GM19193 (cell line): ENCODE results near the gene FDX2.

Source experiments
- POLR2A ChIP-seq: IDR thresholded peaks from 4 replicates; pipeline ENCODE4 v1.6.1; 2011; ENCODE audit not compliant: insufficient read depth, insufficient read length; ENCODE audit errors: extremely low read depth

The FDX2 gene

GRCh38 chr19:10294368-10294697 is 21.5 kb downstream of the FDX2 start:
- no peak for TF ChIP-seq POLR2A

- no peak for TF ChIP-seq POLR2A
Observed at GRCh38 chr19:10293637-10294367, 22.0 kb downstream of the FDX2 start.

GRCh38 chr19:10292789-10293636 is 22.8 kb downstream of the FDX2 start:
- TF ChIP-seq POLR2A = no peak

- TF ChIP-seq POLR2A = no peak
Observed at GRCh38 chr19:10292206-10292788, 23.5 kb downstream of the FDX2 start.

- TF ChIP-seq POLR2A = no peak
Observed at GRCh38 chr19:10291554-10292205, 24.1 kb downstream of the FDX2 start.

GRCh38 chr19:10290876-10291553 is 24.8 kb downstream of the FDX2 start:
- TF ChIP-seq POLR2A = no peak

- no peak for TF ChIP-seq POLR2A
Observed at GRCh38 chr19:10290357-10290875, 25.4 kb downstream of the FDX2 start.

GRCh38 chr19:10289836-10290356 is 25.9 kb downstream of the FDX2 start, which contains the start of gene ICAM5:
Gene ICAM5 (plus strand): TSS chr19:10289952. CDS start chr19:10290044, 92 bp downstream.
- no peak for TF ChIP-seq POLR2A

GRCh38 chr19:10289167-10289835 is 26.5 kb downstream of the FDX2 start:
- peak; percentile 27 for TF ChIP-seq POLR2A

GRCh38 chr19:10288662-10289166 is 27.1 kb downstream of the FDX2 start:
- TF ChIP-seq POLR2A = no peak

- no peak for TF ChIP-seq POLR2A
Observed at GRCh38 chr19:10286803-10287737, 28.7 kb downstream of the FDX2 start, which contains the start of gene ICAM4. Gene ICAM4 (plus strand): TSS chr19:10286955. CDS start chr19:10287013, 58 bp downstream.

GRCh38 chr19:10285393-10285792 is 30.4 kb downstream of the FDX2 start:
- TF ChIP-seq POLR2A = peak; percentile 20
